ENCODE data around the gene RIC3. TPM values are rescaled to one million over a fixed set of nuclear protein-coding genes. Genes with fewer than 3 reads are reported as not detected.

The RIC3 gene
- total RNA-seq, 4 donors from 2014 or later = 7.9 to 28.4 (median 18.5) TPM

GRCh38 chr11:8190431-8190830 is 21.6 kb upstream of the RIC3 start:
- H3K4me3 ChIP-seq = no peak overlapping the region
- no peaks in the 10 kb centered on the region for H3K27me3 ChIP-seq
- DNase-seq = no peak
- TF ChIP-seq POLR2A (IDR thresholded peaks at IDR 0.05) = no peak
- no peaks in the 10 kb centered on the region for H3K9me3 ChIP-seq
- no peaks in the 10 kb centered on the region for H3K36me3 ChIP-seq
- H3K4me1 ChIP-seq = no peaks in the 10 kb centered on the region
- intact Hi-C loops (cut with DNase I; ENCODE audit: low total_unique reads) = no loop called here
- no peak overlapping the region for H3K27ac ChIP-seq

- no peaks in the 10 kb centered on the region for H3K27me3 ChIP-seq
- no peak for DNase-seq
- H3K27ac ChIP-seq = no peak overlapping the region
- TF ChIP-seq POLR2A (IDR thresholded peaks at IDR 0.05) (no peak), CTCF (IDR thresholded peaks at IDR 0.05) (no peak)
- H3K36me3 ChIP-seq = no peaks in the 10 kb centered on the region
- no peaks in the 10 kb centered on the region for H3K9me3 ChIP-seq
- intact Hi-C loops (cut with DNase I; ENCODE audit: low total_unique reads) = no loop called here
- no peak overlapping the region for H3K4me3 ChIP-seq
- H3K4me1 ChIP-seq = no peaks in the 10 kb centered on the region
Measured at GRCh38 chr11:8186429-8186828, 17.6 kb upstream of the RIC3 start.

GRCh38 chr11:8183111-8183510 is 14.3 kb upstream of the RIC3 start:
- intact Hi-C loops (cut with DNase I; ENCODE audit: low total_unique reads) = no loop called here
- no peak for DNase-seq
- H3K36me3 ChIP-seq = no peaks in the 10 kb centered on the region

GRCh38 chr11:8180469-8180868 is 11.6 kb upstream of the RIC3 start:
- TF ChIP-seq CTCF (IDR thresholded peaks at IDR 0.05) = no peak
- no peak for TF ChIP-seq POLR2A (IDR thresholded peaks at IDR 0.05)
- Histone ChIP-seq H3K4me3 (no peak overlapping the region), H3K27me3 (no peaks in the 10 kb centered on the region), H3K27ac (no peak overlapping the region), H3K36me3 (no peaks in the 10 kb centered on the region), H3K4me1 (no peaks in the 10 kb centered on the region), H3K9me3 (no peaks in the 10 kb centered on the region)
- DNase-seq = no peak
- intact Hi-C loops (cut with DNase I; ENCODE audit: low total_unique reads) = no loop called here

More at GRCh38 chr11:8183111-8183510, 14.3 kb upstream of the RIC3 start:
- Histone ChIP-seq H3K4me3 (no peak overlapping the region), H3K27ac (no peak overlapping the region), H3K9me3 (no peaks in the 10 kb centered on the region), H3K4me1 (no peaks in the 10 kb centered on the region), H3K27me3 (no peaks in the 10 kb centered on the region)
- TF ChIP-seq CTCF (IDR thresholded peaks at IDR 0.05) (no peak), POLR2A (IDR thresholded peaks at IDR 0.05) (no peak)

GRCh38 chr11:8178297-8178696 is 9.5 kb upstream of the RIC3 start:
- no peak for DNase-seq
- H3K27me3 ChIP-seq = no peaks in the 10 kb centered on the region
- no peaks in the 10 kb centered on the region for H3K9me3 ChIP-seq
- no peaks in the 10 kb centered on the region for H3K36me3 ChIP-seq
- H3K27ac ChIP-seq = no peak overlapping the region
- TF ChIP-seq CTCF (IDR thresholded peaks at IDR 0.05) (no peak), POLR2A (IDR thresholded peaks at IDR 0.05) (no peak)
- intact Hi-C loops (cut with DNase I; ENCODE audit: low total_unique reads) = no loop called here
- H3K4me3 ChIP-seq = no peak overlapping the region
- no peaks in the 10 kb centered on the region for H3K4me1 ChIP-seq

- Histone ChIP-seq H3K27ac (no peak overlapping the region), H3K36me3 (no peaks in the 10 kb centered on the region), H3K9me3 (no peaks in the 10 kb centered on the region), H3K4me1 (no peaks in the 10 kb centered on the region), H3K4me3 (no peak overlapping the region), H3K27me3 (no peaks in the 10 kb centered on the region)
- intact Hi-C loops (cut with DNase I; ENCODE audit: low total_unique reads) = no loop called here
- TF ChIP-seq POLR2A (IDR thresholded peaks at IDR 0.05) = no peak
- no peak for TF ChIP-seq CTCF (IDR thresholded peaks at IDR 0.05)
- DNase-seq = no peak
Measured at GRCh38 chr11:8177136-8177535, 8.3 kb upstream of the RIC3 start.

All from uterus (tissue), 4 donors.